Thoracic aorta (tissue), 2 donors: ENCODE measurements around the gene CEP112. TPM values are rescaled to one million over a fixed set of nuclear protein-coding genes. Genes with fewer than 3 reads are reported as not detected.
A peak's percentile ranks its signal among the peaks of the same experiment; 100 is the strongest.

Experiments
- ATAC-seq: fragments of 150-250 bp; one replicate; pipeline ENCODE4 v1.8.0; 2017; ENCODE audit warnings: low read depth; ENCODE audit not compliant: insufficient number of reproducible peaks, low FRiP score
- DNase-seq: peaks from one replicate; pipeline ENCODE4 v3.0.0-alpha.2; 2020; ENCODE audit warnings: low spot score
- H3K27ac ChIP-seq, 2 donors: fragments of 200-600 bp; sonication (generic); 1 replicate in 1 of 2; 2 replicates in 1 of 2; pipeline ENCODE4 v1.5.1; 2016; ENCODE audit warnings: mild to moderate bottlenecking in 2 of 2, moderate library complexity in 2 of 2
- H3K27me3 ChIP-seq: fragments of 200-600 bp; sonication (generic); replicated peaks from 2 replicates; pipeline ENCODE4 v1.6.0; 2016; ENCODE audit warnings: mild to moderate bottlenecking; ENCODE audit not compliant: insufficient read depth
- H3K36me3 ChIP-seq: fragments of 200-600 bp; sonication (generic); one replicate; pipeline ENCODE4 v1.5.1; 2016
- H3K4me1 ChIP-seq, 2 donors: fragments of 200-600 bp; sonication (generic); 1 replicate in 1 of 2; 2 replicates in 1 of 2; pipeline versions ENCODE4 v1.5.1 to v1.6.0; 2016; ENCODE audit warnings: low read depth in 2 of 2, mild to moderate bottlenecking in 1 of 2; ENCODE audit not compliant: control insufficient read depth in 1 of 2
- H3K4me3 ChIP-seq: fragments of 200-600 bp; sonication (generic); 2 replicates; pipeline ENCODE4 v1.5.1; 2016; ENCODE audit warnings: mild to moderate bottlenecking
- H3K9me3 ChIP-seq: fragments of 200-600 bp; sonication (generic); 2 replicates; pipeline ENCODE4 v1.5.1; 2016
- CTCF ChIP-seq: fragments of 200-600 bp; sonication (generic); IDR thresholded peaks from one replicate; pipeline ENCODE4 v1.5.1; 2019; ENCODE audit warnings: antibody characterized with exemption
- total RNA-seq, 2 donors: library from RNA; depleted of rRNA; stranded (reverse); fragments of >200 nt; gene quantifications; one replicate each; pipeline versions ENCODE4 v1.1.0 to v1.2.3, GENCODE V29; 2016

CEP112 gene
- total RNA-seq, 2 donors from 2014 or later = 13.4 to 19.0 TPM

GRCh38 chr17:66207936-66208335 lies 16.0 kb upstream of the CEP112 start:
- no peak for TF ChIP-seq CTCF
- H3K27ac ChIP-seq = no peak overlapping the region

DNA sequence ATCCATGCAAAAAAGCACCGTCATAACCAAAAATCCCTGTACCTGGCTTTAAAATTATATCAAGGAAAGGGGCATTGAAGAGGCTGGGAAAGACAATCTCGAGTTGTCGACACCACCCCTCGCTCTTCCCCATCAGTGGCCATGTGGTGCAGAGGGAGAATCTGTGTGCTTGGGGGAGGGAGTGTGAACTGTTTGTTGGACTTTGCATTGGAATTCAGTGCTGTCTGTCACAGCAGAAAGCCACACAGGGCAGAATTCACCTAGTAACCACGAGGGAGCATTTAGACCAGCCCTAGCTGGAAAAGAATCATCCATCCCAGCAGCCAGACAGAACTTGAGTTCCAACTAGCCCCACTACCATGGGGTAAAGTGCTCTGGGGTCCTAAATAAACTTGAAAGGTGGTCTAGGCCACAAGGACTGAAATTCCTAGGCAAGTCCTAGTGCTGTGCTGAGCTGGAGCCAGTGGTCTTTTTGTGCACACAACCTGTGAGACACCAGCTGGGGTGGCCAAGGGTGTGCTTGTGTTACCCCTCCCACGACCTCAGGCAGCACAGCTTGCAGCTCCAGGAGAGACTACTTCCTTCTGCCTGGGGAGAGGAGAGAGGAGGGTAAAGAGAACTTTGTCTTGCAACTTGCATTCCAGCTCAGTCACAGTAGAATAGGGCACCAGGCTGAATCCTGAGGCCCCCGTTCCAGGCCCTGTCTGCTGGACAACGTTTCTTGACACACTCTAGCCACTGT lies 11.5 kb upstream of the CEP112 start:
- Histone ChIP-seq H3K4me3 (no peak overlapping the region), H3K36me3 (no peaks in the 10 kb centered on the region), H3K9me3 (no peaks in the 10 kb centered on the region), H3K27me3 (no peaks in the 10 kb centered on the region), H3K27ac (no peak overlapping the region), H3K4me1 (no peaks in the 10 kb centered on the region)
- ATAC-seq (no peak), DNase-seq (no peak)
- TF ChIP-seq CTCF = no peak

More at GRCh38 chr17:66207936-66208335, 16.0 kb upstream of the CEP112 start:
- Histone ChIP-seq H3K36me3 (no peaks in the 10 kb centered on the region), H3K4me3 (no peak overlapping the region), H3K9me3 (no peaks in the 10 kb centered on the region), H3K27me3 (no peaks in the 10 kb centered on the region), H3K4me1 (no peaks in the 10 kb centered on the region)
- DNase-seq (no peak), ATAC-seq (no peak)

DNA sequence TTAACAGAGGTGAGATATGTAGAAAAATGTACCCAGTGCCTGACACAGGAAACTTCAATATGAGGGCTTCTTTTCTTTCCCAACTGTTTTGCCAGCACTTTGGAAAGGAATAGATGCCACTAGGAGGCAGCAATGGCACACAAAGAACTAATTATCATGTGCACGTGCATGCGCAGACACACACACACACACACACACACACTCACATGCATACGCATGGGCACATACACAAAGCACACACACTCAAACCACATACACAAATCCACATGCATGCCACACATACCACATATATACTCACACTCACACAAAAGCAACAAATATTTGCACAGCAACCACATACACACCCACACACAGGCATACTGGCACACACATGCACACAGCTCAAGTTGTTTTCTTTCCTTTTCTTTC lies 8.8 kb upstream of the CEP112 start:
- Histone ChIP-seq H3K36me3 (no peaks in the 10 kb centered on the region), H3K4me3 (no peak overlapping the region), H3K4me1 (no peaks in the 10 kb centered on the region), H3K27ac (no peak overlapping the region), H3K9me3 (no peaks in the 10 kb centered on the region), H3K27me3 (no peaks in the 10 kb centered on the region)
- no peak for TF ChIP-seq CTCF
- ATAC-seq (no peak), DNase-seq (no peak)

GRCh38 chr17:66198242-66198641 lies 6.3 kb upstream of the CEP112 start:
- H3K4me3 ChIP-seq = no peak overlapping the region
- TF ChIP-seq CTCF = no peak
- no peaks in the 10 kb centered on the region for H3K36me3 ChIP-seq
- no peak overlapping the region for H3K27ac ChIP-seq
- H3K9me3 ChIP-seq = no peaks in the 10 kb centered on the region
- no peak for DNase-seq
- no peak for ATAC-seq
- no peaks in the 10 kb centered on the region for H3K27me3 ChIP-seq
- H3K4me1 ChIP-seq = no peaks in the 10 kb centered on the region

GRCh38 chr17:66192378-66192687 lies 400 bp upstream of the CEP112 start:
- peak overlapping the region; percentile 93 for H3K4me3 ChIP-seq
- no peaks in the 10 kb centered on the region for H3K36me3 ChIP-seq
- H3K27me3 ChIP-seq = no peaks in the 10 kb centered on the region
- DNase-seq (peak; percentile 2), ATAC-seq (peak; percentile 57)
- H3K4me1 ChIP-seq = peaks cover 17 to 23% of the 10 kb centered on the region in 2 donors
- no peaks in the 10 kb centered on the region for H3K9me3 ChIP-seq
- H3K27ac ChIP-seq = peak overlapping the region; percentile 22 to 75
- no peak for TF ChIP-seq CTCF
